Activated CD8-positive, alpha-beta memory T cell treated with anti-CD3 and anti-CD28 coated beads for 36 hours (primary cell): Measurements from ENCODE around the gene HSD17B7. TPM values are rescaled to one million over a fixed set of nuclear protein-coding genes. Genes with fewer than 3 reads are reported as not detected.
"Not testable (repeated sequence)": the region's sequence is repeated elsewhere in the genome, so short reads cannot be mapped to it uniquely, and the experiment has no call there.

Experiments
- CTCF ChIA-PET: fragments of 350-600 bp; sonication (Branson Sonifier 250); formaldehyde crosslinking; loops from one replicate; lab custom pipeline; 2021; ENCODE audit warnings: antibody characterized with exemption; lab: Charles Lee
- POLR2A ChIA-PET: fragments of 350-600 bp; sonication (Branson Sonifier 250); formaldehyde crosslinking; loops from one replicate; lab custom pipeline; 2021; ENCODE audit warnings: antibody characterized with exemption; lab: Charles Lee
- total RNA-seq, 2 experiments: library from RNA; stranded (reverse); gene quantifications; one replicate each; pipeline ENCODE4 v1.2.3, GENCODE V29; 2021

HSD17B7 gene
- 10 to 100 TPM; 22.2 to 25.4 TPM for total RNA-seq

- CTCF ChIA-PET, result not testable (repeated sequence)
Measured at GRCh38 chr1:162790303-162790984, at the start of gene HSD17B7. Gene HSD17B7, plus strand, starts transcription at chr1:162790702. Its CDS starts 99 bp downstream, at chr1:162790801.

GRCh38 chr1:162740755-162741154, 49.7 kb upstream of the HSD17B7 start:
- POLR2A ChIA-PET, result no interaction called here
- CTCF ChIA-PET, result interaction anchor here (1.3 kb wide), 1 partner anchor 18 kb away, joined by 3 read pairs; no protein-coding TSS in a partner anchor

More at GRCh38 chr1:162790303-162790984, at the start of gene HSD17B7:
- POLR2A ChIA-PET, result not testable (repeated sequence)

GRCh38 chr1:162741574-162741973, 48.9 kb upstream of the HSD17B7 start:
- ChIA-PET POLR2A (no interaction called here), CTCF (interaction anchor here (1.3 kb wide), 1 partner anchor 17 kb away, joined by 3 read pairs; no protein-coding TSS in a partner anchor)

GRCh38 chr1:162746264-162746942, 44.1 kb upstream of the HSD17B7 start:
- POLR2A ChIA-PET, CTCF ChIA-PET: not testable (repeated sequence)

- ChIA-PET POLR2A (no interaction called here), CTCF (no interaction called here)
Measured at GRCh38 chr1:162753001-162753658, 37.4 kb upstream of the HSD17B7 start.

GRCh38 chr1:162753998-162754585, 36.4 kb upstream of the HSD17B7 start:
- ChIA-PET POLR2A (no interaction called here), CTCF (no interaction called here)

GRCh38 chr1:162755306-162755705, 35.2 kb upstream of the HSD17B7 start:
- ChIA-PET POLR2A (no interaction called here), CTCF (no interaction called here)

GRCh38 chr1:162756523-162756922, 34.0 kb upstream of the HSD17B7 start:
- ChIA-PET CTCF (no interaction called here), POLR2A (no interaction called here)

- CTCF ChIA-PET, result no interaction called here
- POLR2A ChIA-PET, result no interaction called here
Measured at GRCh38 chr1:162757476-162757875, 33.0 kb upstream of the HSD17B7 start.

- CTCF ChIA-PET, result no interaction called here
Measured at GRCh38 chr1:162765788-162766187, 24.7 kb upstream of the HSD17B7 start.

GRCh38 chr1:162772571-162773154, 17.8 kb upstream of the HSD17B7 start:
- ChIA-PET POLR2A (no interaction called here), CTCF (no interaction called here)

More at GRCh38 chr1:162765788-162766187, 24.7 kb upstream of the HSD17B7 start:
- POLR2A ChIA-PET, result no interaction called here

GRCh38 chr1:162774007-162774406, 16.5 kb upstream of the HSD17B7 start:
- CTCF ChIA-PET, result no interaction called here
- POLR2A ChIA-PET, result no interaction called here

- POLR2A ChIA-PET, result no interaction called here
- CTCF ChIA-PET, result interaction anchor here (0.6 kb wide), 1 partner anchor 742 kb away, joined by 3 read pairs; no protein-coding TSS in a partner anchor
Measured at GRCh38 chr1:162779043-162779442, 11.5 kb upstream of the HSD17B7 start.

- ChIA-PET CTCF (no interaction called here), POLR2A (no interaction called here)
Measured at GRCh38 chr1:162782671-162783070, 7.8 kb upstream of the HSD17B7 start.

- POLR2A ChIA-PET, CTCF ChIA-PET: not testable (repeated sequence)
Measured at GRCh38 chr1:162784926-162785325, 5.6 kb upstream of the HSD17B7 start.

GRCh38 chr1:162788783-162789182, 1.7 kb upstream of the HSD17B7 start:
- POLR2A ChIA-PET, CTCF ChIA-PET: not testable (repeated sequence)

- POLR2A ChIA-PET, CTCF ChIA-PET: not testable (repeated sequence)
Measured at GRCh38 chr1:162790985-162791357, 469 bp downstream of the HSD17B7 start.

GRCh38 chr1:162794284-162794683, 3.8 kb downstream of the HSD17B7 start:
- CTCF ChIA-PET, POLR2A ChIA-PET: not testable (repeated sequence)

GRCh38 chr1:162796617-162797279, 6.2 kb downstream of the HSD17B7 start:
- CTCF ChIA-PET, POLR2A ChIA-PET: not testable (repeated sequence)
